Stimulated activated CD8-positive, alpha-beta memory T cell treated with anti-CD3 and anti-CD28 coated beads, Interleukin-7, amount 100 ng/mL, for 24 hours (primary cell): Measurements from ENCODE around the gene KIRREL2.
"Not testable (repeated sequence)": the region's sequence is repeated elsewhere in the genome, so short reads cannot be mapped to it uniquely, and the experiment has no call there.

ENCODE experiments used
- DNase-seq: peaks from one replicate; pipeline ENCODE4 v3.0.0-alpha.2; 2020; ENCODE audit warnings: low read depth

KIRREL2 gene

GRCh38 chr19:35899547-35900214 lies 43.0 kb downstream of the KIRREL2 start:
- DNase-seq: peak; percentile 75

- DNase-seq: no peak
Observed at GRCh38 chr19:35901055-35901644, 44.4 kb downstream of the KIRREL2 start.

DNA sequence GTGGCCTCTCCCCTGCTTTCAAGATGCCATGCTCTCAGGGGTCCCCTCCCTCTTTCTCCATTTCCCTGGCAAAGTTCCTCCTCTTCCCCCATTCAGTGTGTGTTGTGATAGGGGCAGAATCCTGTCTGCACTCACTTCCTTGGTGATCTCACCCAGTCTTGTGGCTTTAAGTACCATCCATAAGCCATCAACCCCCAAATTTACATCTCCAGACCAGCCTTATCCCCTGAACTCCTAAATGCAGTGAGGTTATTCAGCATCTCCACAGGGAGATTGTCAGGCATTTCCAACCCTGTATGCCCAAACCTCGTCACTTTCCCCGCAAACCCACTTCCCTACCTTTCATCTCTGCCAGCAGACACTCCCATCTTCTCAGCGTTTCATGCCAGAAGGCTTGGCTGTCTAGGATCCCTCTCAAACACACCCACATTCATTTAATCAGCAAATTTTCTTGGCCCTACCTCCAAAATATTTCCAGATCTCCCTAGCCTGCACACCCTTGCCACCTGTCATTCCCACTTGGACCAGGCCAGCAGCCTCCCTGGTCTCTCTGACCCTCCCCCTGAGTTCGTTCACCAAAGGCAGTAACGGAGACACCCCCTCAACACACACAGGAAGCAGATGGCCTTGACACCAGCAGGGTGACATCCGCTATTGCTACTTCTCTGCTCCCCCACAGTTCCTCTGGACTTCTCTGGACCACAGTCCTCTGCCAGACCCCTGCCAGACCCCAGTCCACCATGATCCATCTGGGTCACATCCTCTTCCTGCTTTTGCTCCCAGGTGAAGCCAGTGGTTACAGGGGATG lies 45.3 kb downstream of the KIRREL2 start, which contains the start of gene HCST:
Gene HCST (plus strand): TSS at position 676 of the 808 bp plus-strand sequence. CDS start 65 bp downstream, at position 741.
- DNase-seq: no peak

- DNase-seq: no peak
Observed at GRCh38 chr19:35902870-35903475, 46.3 kb downstream of the KIRREL2 start.

DNA sequence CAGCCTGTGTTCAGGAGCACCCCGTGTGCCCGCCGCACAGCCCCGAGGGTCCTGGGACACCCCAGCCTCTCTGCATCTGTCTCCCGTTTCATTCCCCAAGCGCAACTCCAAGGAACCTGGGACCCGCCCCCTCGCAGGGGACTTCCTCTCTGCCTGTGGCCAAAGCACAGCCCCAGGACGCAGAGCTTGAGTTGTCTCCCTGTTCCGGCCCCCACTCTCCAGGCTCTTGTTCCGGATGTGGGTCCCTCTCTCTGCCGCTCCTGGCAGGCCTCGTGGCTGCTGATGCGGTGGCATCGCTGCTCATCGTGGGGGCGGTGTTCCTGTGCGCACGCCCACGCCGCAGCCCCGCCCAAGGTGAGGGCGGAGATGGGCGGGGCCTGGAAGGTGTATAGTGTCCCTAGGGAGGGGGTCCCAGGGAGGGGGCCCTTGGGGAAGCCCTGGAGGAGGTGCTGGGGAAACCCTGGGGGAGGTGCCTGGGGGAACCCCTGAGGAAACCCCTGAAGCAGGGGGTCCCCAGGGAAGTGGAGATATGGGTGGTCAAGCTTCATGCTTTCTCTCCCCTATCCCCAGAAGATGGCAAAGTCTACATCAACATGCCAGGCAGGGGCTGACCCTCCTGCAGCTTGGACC lies 47.0 kb downstream of the KIRREL2 start:
- peak; percentile 77 for DNase-seq

GRCh38 chr19:35904311-35905068 lies 47.8 kb downstream of the KIRREL2 start:
- no peak for DNase-seq

DNA sequence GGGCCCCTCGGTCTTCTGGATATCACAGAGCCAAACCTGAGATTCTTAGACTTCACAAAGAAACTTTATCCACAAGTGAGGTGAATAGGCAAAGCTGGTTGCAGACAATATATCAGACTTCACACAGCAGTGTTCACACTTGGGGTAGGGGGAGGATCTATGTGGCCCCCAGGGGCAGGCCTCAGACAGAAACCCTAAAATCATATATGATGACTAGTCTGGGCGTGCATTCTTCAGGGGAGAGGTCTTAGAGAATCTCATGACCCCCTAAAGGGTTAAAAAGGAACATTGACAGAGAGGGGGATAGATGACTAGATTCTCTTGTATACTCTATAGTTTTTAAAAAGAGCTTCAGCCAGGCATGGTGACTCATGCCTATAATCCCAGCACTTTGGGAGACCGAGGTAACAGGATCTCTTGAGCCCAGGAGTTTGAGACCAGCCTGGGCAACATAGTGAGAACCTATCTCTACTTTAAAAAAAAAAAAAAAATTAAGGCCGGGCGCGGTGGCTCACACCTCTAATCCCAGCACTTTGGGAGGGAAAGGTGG lies 48.5 kb downstream of the KIRREL2 start:
- no peak for DNase-seq

DNA sequence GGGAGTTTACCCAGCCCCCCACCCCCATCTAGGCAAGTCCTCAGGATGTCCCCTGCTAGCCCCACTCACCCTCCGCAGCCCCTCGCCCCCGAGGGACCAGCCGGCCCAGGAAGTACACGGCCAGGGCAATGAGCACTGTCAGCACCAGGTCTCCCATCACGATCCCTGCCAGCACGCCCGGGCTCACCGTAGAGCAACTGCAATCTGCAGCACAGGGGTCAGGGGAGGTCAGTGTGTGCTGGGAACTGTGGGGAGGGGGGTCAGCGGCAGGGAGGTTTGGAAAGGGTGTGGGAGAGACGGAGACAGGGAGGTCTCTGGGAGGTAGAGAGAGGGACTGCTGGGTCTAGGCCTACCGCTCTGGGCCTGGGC lies 50.6 kb downstream of the KIRREL2 start:
- no peak for DNase-seq

DNA sequence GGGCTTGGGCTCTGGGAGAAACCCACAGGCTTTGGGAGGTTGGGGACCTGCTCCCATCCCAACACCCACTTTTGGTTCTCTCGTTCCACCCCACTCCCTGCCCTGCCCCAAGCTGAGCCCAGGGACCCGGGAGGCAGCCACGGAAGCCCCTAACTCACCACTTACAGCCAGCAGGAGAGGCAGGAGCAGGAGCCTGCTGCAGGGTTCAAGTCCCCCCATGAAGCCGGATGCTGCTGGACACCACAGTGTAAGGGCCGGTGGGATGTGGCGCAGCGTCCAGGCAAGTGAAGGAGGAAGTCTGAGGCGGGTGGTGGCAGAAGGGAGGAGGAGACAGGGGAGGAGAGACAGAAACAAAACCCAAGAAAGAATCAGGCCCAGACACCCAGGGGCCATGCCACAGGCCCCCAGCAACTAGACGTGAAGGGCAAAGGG lies 51.3 kb downstream of the KIRREL2 start, which contains the start of gene TYROBP:
Gene TYROBP (minus strand): TSS at position 286 of the 432 bp plus-strand sequence. CDS start 67 bp downstream, at position 219.
- DNase-seq: no peak

- no peak for DNase-seq
Observed at GRCh38 chr19:35908973-35909683, 52.4 kb downstream of the KIRREL2 start.

- no peak for DNase-seq
Observed at GRCh38 chr19:35909684-35910035, 52.9 kb downstream of the KIRREL2 start.

DNA sequence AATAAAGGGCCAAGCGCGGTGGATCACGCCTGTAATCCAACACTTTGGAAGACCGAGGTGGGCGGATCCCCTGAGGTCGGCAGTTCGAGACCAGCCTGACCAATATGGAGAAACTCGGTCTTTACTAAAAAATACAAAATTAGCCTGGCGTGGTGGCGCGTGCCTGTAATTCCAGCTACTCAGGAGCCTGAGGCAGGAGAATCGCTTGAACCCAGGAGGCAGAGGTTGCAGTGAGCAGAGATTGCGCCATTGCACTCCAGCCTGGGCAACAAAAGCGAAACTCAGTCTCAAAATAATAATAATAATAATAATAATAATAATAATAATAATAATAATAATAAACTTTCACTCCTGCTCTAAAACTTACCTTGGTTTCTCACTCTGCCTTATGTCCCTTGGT lies 53.6 kb downstream of the KIRREL2 start:
- DNase-seq: not testable (repeated sequence)

DNA sequence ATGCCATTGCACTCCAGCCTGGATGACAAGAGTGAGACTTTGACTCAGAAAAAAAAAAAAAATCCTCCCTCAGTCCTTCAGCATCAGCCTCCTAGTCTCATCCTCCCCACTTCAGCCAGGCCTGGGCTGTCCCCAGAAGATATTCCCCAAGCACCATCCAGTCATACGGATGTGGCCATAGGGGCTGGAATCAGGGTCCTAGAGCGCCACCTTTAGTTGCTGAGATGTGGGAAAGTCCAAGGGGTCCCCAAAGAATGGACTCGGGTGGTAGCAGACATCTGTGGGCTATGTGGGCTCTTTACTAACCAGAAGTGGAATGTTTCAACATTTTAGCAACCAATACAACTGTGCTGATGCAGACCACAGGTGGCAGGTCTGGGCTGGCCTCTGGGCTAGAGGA lies 54.5 kb downstream of the KIRREL2 start:
- DNase-seq: no peak

DNA sequence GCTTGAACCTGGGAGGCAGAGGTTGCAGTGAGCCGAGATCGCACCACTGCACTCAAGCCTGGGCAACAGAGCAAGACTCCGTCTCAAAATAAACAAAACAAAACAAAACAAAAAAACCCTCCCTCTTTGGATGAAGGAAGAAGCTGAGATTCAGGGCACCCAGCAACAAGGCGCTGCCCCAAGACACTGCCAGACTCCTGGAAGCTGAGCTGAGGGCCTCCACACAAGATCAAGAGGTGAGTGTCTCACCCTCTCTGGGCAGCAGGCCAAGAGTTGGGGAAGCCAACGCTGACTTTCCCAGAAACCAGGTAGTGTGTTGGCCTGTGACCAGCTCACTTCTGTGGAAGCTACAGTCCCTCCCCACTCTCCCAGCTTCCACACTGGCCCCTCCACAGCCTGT lies 55.1 kb downstream of the KIRREL2 start:
- no peak for DNase-seq

DNA sequence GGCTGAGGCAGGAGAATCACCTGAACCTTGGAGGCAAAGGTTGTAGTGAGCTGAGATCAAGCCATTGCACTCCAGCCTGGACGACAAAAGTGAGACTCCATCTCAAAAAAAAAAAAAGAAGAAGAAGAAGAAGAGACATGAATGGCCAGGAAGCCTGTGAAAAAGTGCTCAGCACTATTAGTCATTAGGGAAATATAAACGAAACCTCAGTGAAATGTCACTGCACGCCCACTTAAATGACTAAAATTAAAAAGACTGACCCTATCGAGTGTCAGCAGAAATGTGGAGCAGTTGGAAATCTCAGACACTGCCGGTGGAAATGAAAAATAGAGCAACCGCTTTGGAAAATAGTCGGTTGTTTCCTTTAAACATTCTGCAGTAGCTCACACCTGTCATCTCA lies 56.9 kb downstream of the KIRREL2 start:
- DNase-seq: no peak

- DNase-seq: no peak
Observed at GRCh38 chr19:35915443-35915842, 58.7 kb downstream of the KIRREL2 start.
